ENCODE measurements around the gene FAR1. TPM values are rescaled to one million over a fixed set of nuclear protein-coding genes. Genes with fewer than 3 reads are reported as not detected.
"Not testable (repeated sequence)": the region's sequence is repeated elsewhere in the genome, so short reads cannot be mapped to it uniquely, and the experiment has no call there.

Gene FAR1
- total RNA-seq, 4 donors from 2014 or later, result 8.0 to 17.0 (median 13.5) TPM

- H3K4me3 ChIP-seq (ENCODE audit: low read depth, poor library complexity, severe bottlenecking), result no peak overlapping the region
- WGBS, 2 donors, result 57 to 92% methylated on average over 4 of the region's 4 CpGs
- intact Hi-C loops (cut with DNase I; ENCODE audit: low total_unique reads), result no loop called here
- DNase-seq (ENCODE audit: low spot score in 2 of 2), result no peak
- TF ChIP-seq POLR2A (IDR thresholded peaks at IDR 0.05), result no peak
- TF ChIP-seq, protein P1, sequence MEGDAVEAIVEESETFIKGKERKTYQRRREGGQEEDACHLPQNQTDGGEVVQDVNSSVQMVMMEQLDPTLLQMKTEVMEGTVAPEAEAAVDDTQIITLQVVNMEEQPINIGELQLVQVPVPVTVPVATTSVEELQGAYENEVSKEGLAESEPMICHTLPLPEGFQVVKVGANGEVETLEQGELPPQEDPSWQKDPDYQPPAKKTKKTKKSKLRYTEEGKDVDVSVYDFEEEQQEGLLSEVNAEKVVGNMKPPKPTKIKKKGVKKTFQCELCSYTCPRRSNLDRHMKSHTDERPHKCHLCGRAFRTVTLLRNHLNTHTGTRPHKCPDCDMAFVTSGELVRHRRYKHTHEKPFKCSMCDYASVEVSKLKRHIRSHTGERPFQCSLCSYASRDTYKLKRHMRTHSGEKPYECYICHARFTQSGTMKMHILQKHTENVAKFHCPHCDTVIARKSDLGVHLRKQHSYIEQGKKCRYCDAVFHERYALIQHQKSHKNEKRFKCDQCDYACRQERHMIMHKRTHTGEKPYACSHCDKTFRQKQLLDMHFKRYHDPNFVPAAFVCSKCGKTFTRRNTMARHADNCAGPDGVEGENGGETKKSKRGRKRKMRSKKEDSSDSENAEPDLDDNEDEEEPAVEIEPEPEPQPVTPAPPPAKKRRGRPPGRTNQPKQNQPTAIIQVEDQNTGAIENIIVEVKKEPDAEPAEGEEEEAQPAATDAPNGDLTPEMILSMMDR (IDR thresholded peaks at IDR 0.05), result no peak
Observed at GRCh38 chr11:13649619-13650018, 18.8 kb upstream of the FAR1 start.

- H3K4me3 ChIP-seq (ENCODE audit: low read depth, poor library complexity, severe bottlenecking); intact Hi-C loops (cut with DNase I; ENCODE audit: low total_unique reads); DNase-seq (ENCODE audit: low spot score in 2 of 2): not testable (repeated sequence)
- 72 to 76% methylated on average over 6 of the region's 6 CpGs for WGBS, 2 donors
Observed at GRCh38 chr11:13651515-13651914, 17.0 kb upstream of the FAR1 start.

DNA sequence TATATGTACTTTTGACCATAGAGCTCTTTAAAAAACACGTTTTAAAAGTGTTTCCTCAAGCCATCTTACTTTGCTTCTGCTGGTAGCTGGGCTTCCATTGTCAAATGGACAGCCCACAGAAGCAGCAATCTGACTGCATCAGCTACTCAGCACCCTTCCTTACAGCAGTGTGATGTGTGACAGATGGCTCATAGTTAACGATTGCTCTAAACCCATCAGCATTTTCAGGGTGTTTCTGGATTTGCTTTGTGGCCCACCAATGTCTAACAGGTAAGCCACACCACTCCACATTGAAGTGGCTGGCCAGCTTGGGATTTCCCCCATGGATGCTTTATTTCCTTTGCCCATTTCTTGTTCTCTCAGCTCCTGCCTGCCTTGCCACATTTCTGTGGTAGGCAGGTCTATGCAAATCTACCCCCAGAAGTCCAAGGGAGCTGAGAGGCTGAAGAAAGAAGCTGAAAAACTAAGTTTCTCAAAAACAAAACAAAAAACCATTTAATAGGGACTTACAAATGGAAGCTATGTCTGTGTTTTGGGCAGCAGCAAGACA lies 7.3 kb upstream of the FAR1 start:
- no peak overlapping the region for H3K4me3 ChIP-seq (ENCODE audit: low read depth, poor library complexity, severe bottlenecking)
- intact Hi-C loops (cut with DNase I; ENCODE audit: low total_unique reads), result loop anchor here (1.0 kb wide), 1 partner anchor 20 kb away; no protein-coding TSS in a partner anchor
- TF ChIP-seq, protein P1 (IDR thresholded peaks at IDR 0.05), result no peak
- TF ChIP-seq POLR2A (IDR thresholded peaks at IDR 0.05), result no peak
- no peak for DNase-seq (ENCODE audit: low spot score in 2 of 2)
- WGBS, 2 donors, result 29 to 54% methylated on average over 2 of the region's 2 CpGs

- 50 to 72% methylated on average over 1 of the region's 1 CpG for WGBS, 2 donors
- intact Hi-C loops (cut with DNase I; ENCODE audit: low total_unique reads), result no loop called here
- TF ChIP-seq, protein P1 (IDR thresholded peaks at IDR 0.05), result no peak
- TF ChIP-seq POLR2A (IDR thresholded peaks at IDR 0.05), result no peak
- DNase-seq (ENCODE audit: low spot score in 2 of 2), result no peak
- H3K4me3 ChIP-seq (ENCODE audit: low read depth, poor library complexity, severe bottlenecking), result no peak overlapping the region
Observed at GRCh38 chr11:13663631-13664071, 4.8 kb upstream of the FAR1 start.

DNA sequence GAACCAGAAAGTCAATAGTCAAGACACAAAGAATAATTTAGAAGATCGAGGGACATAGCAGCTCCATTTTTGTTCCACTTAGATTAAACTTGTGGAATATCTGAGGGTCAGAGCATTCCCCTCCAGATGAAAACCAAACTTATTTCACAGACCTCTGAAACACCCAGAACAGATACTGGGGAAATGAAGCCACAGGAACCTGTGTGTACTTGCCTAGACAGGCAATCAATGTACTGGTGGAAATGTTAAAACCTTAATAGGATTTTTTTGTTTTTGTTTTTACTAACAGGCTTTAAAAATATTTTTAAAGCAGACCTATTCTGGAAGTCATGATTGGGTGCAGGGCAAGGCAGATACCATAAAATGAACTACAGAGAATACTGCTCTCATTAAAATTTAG lies 4.1 kb upstream of the FAR1 start:
- no peak for DNase-seq (ENCODE audit: low spot score in 2 of 2)
- no peak for TF ChIP-seq POLR2A (IDR thresholded peaks at IDR 0.05)
- TF ChIP-seq, protein P1 (IDR thresholded peaks at IDR 0.05), result no peak
- no peak overlapping the region for H3K4me3 ChIP-seq (ENCODE audit: low read depth, poor library complexity, severe bottlenecking)
- intact Hi-C loops (cut with DNase I; ENCODE audit: low total_unique reads), result no loop called here
- WGBS, 2 donors, result 78 to 84% methylated on average over 1 of the region's 1 CpG

- intact Hi-C loops (cut with DNase I; ENCODE audit: low total_unique reads), result no loop called here
- TF ChIP-seq POLR2A (IDR thresholded peaks at IDR 0.05), result no peak
- TF ChIP-seq, protein P1 (IDR thresholded peaks at IDR 0.05), result no peak
- H3K4me3 ChIP-seq (ENCODE audit: low read depth, poor library complexity, severe bottlenecking), result no peak overlapping the region
- DNase-seq (ENCODE audit: low spot score in 2 of 2), result no peak
Observed at GRCh38 chr11:13666708-13667107, 1.8 kb upstream of the FAR1 start.
